H9 (cell line): ENCODE measurements around the gene ATP12A. TPM values are rescaled to one million over a fixed set of nuclear protein-coding genes. Genes with fewer than 3 reads are reported as not detected.

Experiments used
- DNase-seq: peaks from one replicate; pipeline ENCODE4 v3.0.0-alpha.2; 2017
- H2AFZ ChIP-seq: one replicate; pipeline ENCODE4 v1.6.1; 2013; ENCODE audit warnings: mild to moderate bottlenecking, low read length, control low read depth, moderate library complexity
- H2AK5ac ChIP-seq: 2 replicates; pipeline ENCODE4 v1.6.1; 2013; ENCODE audit warnings: low read length, control low read depth, mixed read lengths; ENCODE audit not compliant: insufficient read length
- H2BK120ac ChIP-seq: one replicate; pipeline ENCODE4 v1.6.1; 2013; ENCODE audit warnings: low read depth, mild to moderate bottlenecking, low read length, control low read depth, inconsistent platforms; ENCODE audit not compliant: poor library complexity, severe bottlenecking
- H2BK12ac ChIP-seq: 2 replicates; pipeline ENCODE4 v1.6.1; 2013; ENCODE audit warnings: low read length, control low read depth, mixed read lengths, low read depth; ENCODE audit not compliant: insufficient read length
- H2BK15ac ChIP-seq: 2 replicates; pipeline ENCODE4 v1.6.1; 2013; ENCODE audit warnings: low read depth, low read length, control low read depth
- H2BK20ac ChIP-seq: one replicate; pipeline ENCODE4 v1.6.1; 2013; ENCODE audit warnings: low read depth, mild to moderate bottlenecking, low read length, control low read depth, inconsistent platforms; ENCODE audit not compliant: poor library complexity, severe bottlenecking
- H2BK5ac ChIP-seq: 2 replicates; pipeline ENCODE4 v1.6.1; 2013; ENCODE audit warnings: low read length, control low read depth, mixed read lengths; ENCODE audit not compliant: insufficient read length
- H3K14ac ChIP-seq: 2 replicates; pipeline ENCODE4 v1.6.1; 2013; ENCODE audit warnings: low read length, control low read depth; ENCODE audit not compliant: insufficient read depth
- H3K18ac ChIP-seq: 2 replicates; pipeline ENCODE4 v1.6.1; 2013; ENCODE audit warnings: low read depth, mild to moderate bottlenecking, mixed read lengths, low read length, control low read depth; ENCODE audit not compliant: insufficient read length
- H3K23ac ChIP-seq: 2 replicates; pipeline ENCODE4 v1.6.1; 2013; ENCODE audit warnings: low read length, control low read depth, mixed read lengths, low read depth; ENCODE audit not compliant: insufficient read length
- H3K23me2 ChIP-seq: 2 replicates; pipeline ENCODE4 v1.6.1; 2013; ENCODE audit warnings: low read depth, mild to moderate bottlenecking, mixed read lengths, low read length, control low read depth; ENCODE audit not compliant: insufficient read length, poor library complexity, severe bottlenecking
- H3K27ac ChIP-seq: 2 replicates; pipeline ENCODE4 v1.5.1; 2013; ENCODE audit warnings: low read length, control low read depth, mixed read lengths, low read depth; ENCODE audit not compliant: insufficient read length
- H3K27me3 ChIP-seq: 2 replicates; pipeline ENCODE4 v1.6.1; 2013; ENCODE audit warnings: low read length, control low read depth, inconsistent platforms; ENCODE audit not compliant: insufficient read depth
- H3K4ac ChIP-seq: 2 replicates; pipeline ENCODE4 v1.6.1; 2013; ENCODE audit warnings: low read depth, mild to moderate bottlenecking, control low read depth, inconsistent platforms, low read length, moderate library complexity
- H3K4me1 ChIP-seq: 2 replicates; pipeline ENCODE4 v1.6.1; 2013; ENCODE audit warnings: low read length, control low read depth, inconsistent platforms; ENCODE audit not compliant: insufficient read depth
- H3K4me2 ChIP-seq: 2 replicates; pipeline ENCODE4 v1.6.1; 2013; ENCODE audit warnings: low read length, control low read depth, mixed read lengths; ENCODE audit not compliant: insufficient read length, insufficient read depth
- H3K56ac ChIP-seq: 2 replicates; pipeline ENCODE4 v1.6.1; 2013; ENCODE audit warnings: low read depth, mild to moderate bottlenecking, mixed read lengths, low read length, control low read depth; ENCODE audit not compliant: insufficient read length
- H3K79me1 ChIP-seq: 2 replicates; pipeline ENCODE4 v1.6.1; 2013; ENCODE audit warnings: low read depth, mild to moderate bottlenecking, moderate library complexity, low read length, control low read depth, inconsistent platforms; ENCODE audit not compliant: insufficient read depth, poor library complexity, severe bottlenecking
- H3K79me2 ChIP-seq: 2 replicates; pipeline ENCODE4 v1.6.1; 2013; ENCODE audit warnings: low read length, control low read depth, inconsistent platforms; ENCODE audit not compliant: insufficient read depth
- H3K9ac ChIP-seq: 2 replicates; pipeline ENCODE4 v1.6.1; 2013; ENCODE audit warnings: low read length, control low read depth, mixed read lengths; ENCODE audit not compliant: insufficient read length; ENCODE audit errors: extremely low read depth
- H3K9me3 ChIP-seq: one replicate; pipeline ENCODE4 v1.6.1; 2013; ENCODE audit warnings: low read depth, low read length, inconsistent platforms; ENCODE audit not compliant: control insufficient read depth
- H3T11ph ChIP-seq: one replicate; pipeline ENCODE4 v1.6.1; 2013; ENCODE audit warnings: mild to moderate bottlenecking, low read length, control low read depth, inconsistent platforms
- H4K20me1 ChIP-seq: one replicate; pipeline ENCODE4 v1.6.1; 2013; ENCODE audit not compliant: control insufficient read depth, insufficient read length, insufficient read depth
- H4K5ac ChIP-seq: 2 replicates; pipeline ENCODE4 v1.6.1; 2013; ENCODE audit warnings: low read depth, mild to moderate bottlenecking, mixed read lengths, low read length, control low read depth; ENCODE audit not compliant: insufficient read length
- H4K8ac ChIP-seq: replicated peaks from 2 replicates; pipeline ENCODE4 v1.6.1; 2013; ENCODE audit warnings: low read length, control low read depth, mixed read lengths, low read depth; ENCODE audit not compliant: insufficient read length
- H4K91ac ChIP-seq: 2 replicates; pipeline ENCODE4 v1.6.1; 2013; ENCODE audit warnings: low read depth, mild to moderate bottlenecking, moderate library complexity, mixed read lengths, low read length, control low read depth; ENCODE audit not compliant: insufficient read length
- H3K27ac Mint-ChIP-seq, 3 experiments: 2 replicates in 2 of 3; 3 replicates in 1 of 3; pipeline ENCODE4 v1.8.0; 2020 to 2021; ENCODE audit warnings: mixed read lengths in 3 of 3, mild to moderate bottlenecking in 1 of 3, moderate library complexity in 1 of 3
- H3K27me3 Mint-ChIP-seq: 2 replicates; pipeline ENCODE4 v1.8.0; 2021; ENCODE audit warnings: low read depth, mild to moderate bottlenecking, moderate library complexity, mixed read lengths
- H3K36me3 Mint-ChIP-seq, 3 experiments: 2 replicates in 2 of 3; 3 replicates in 1 of 3; pipeline ENCODE4 v1.8.0; 2020 to 2021; ENCODE audit warnings: low read depth in 3 of 3, mixed read lengths in 3 of 3; ENCODE audit not compliant: insufficient read depth in 1 of 3
- H3K4me1 Mint-ChIP-seq, 2 experiments: 2 replicates each; pipeline ENCODE4 v1.8.0; 2020; ENCODE audit warnings: mixed read lengths in 2 of 2
- H3K4me3 Mint-ChIP-seq, 2 experiments: 2 replicates in 1 of 2; 3 replicates in 1 of 2; pipeline ENCODE4 v1.8.0; 2020 to 2021; ENCODE audit warnings: mild to moderate bottlenecking in 2 of 2, mixed read lengths in 2 of 2, moderate library complexity in 1 of 2
- H3K9me3 Mint-ChIP-seq, 2 experiments: 2 replicates in 1 of 2; 3 replicates in 1 of 2; pipeline ENCODE4 v1.8.0; 2020; ENCODE audit warnings: mild to moderate bottlenecking in 2 of 2, mixed read lengths in 2 of 2, moderate library complexity in 1 of 2
- WGBS: extraction: QIAGEN DNeasy Blood & Tissue Kit; methylation state at CpG from one replicate; pipeline ENCODE4 v1.1.7; 2013; ENCODE audit warnings: missing lambda C conversion rate, low lambda C conversion rate, mixed read lengths; ENCODE audit not compliant: insufficient read length; ENCODE audit errors: extremely low coverage; 5-methylcytosine and 5-hydroxymethylcytosine counted together
- total RNA-seq: library from RNA; stranded (reverse); gene quantifications from 2 replicates; pipeline ENCODE4 v1.2.1, GENCODE V29; 2021
- TF ChIP-seq, protein P1 (sequence below): fragments of 200-600 bp; sonication (generic); conservative IDR thresholded peaks from 3 replicates; pipeline ENCODE4 v1.8.0; 2021; ENCODE audit warnings: antibody characterized with exemption, mild to moderate bottlenecking

ATP12A gene
- total RNA-seq, 1 experiment from 2014 or later: 0.94 TPM

DNA sequence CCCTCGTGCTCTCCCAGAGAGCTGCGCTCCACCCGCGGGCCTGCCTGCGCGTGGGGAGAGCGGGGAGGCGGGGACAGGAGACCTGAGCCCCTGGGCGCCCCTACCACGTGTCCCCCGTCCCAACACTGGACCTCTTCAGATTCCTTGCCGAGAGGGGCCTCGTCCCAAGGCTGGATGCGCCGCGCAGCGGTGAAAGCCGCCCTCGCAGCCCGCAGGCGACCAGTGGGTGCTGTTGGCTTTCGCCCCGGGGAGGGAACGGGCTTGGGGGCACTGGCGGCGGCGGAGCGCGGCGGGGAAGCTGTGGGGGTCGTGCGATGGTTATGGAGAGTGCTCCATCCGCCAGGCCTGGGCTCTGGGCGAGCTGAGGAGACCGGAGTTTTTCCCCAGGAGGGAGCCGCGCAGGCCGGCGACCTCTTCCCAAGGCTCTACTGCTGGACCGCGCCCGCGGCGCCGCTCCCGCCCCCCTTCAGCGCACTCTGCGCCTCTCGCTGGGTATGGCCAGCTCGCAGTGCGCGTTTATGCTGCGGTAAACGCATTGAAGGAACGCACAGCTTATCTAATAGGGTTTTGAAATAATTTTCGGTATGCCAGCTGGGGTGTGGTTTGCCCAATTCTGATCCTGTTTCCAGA lies 66.5 kb downstream of the ATP12A start:
- no peak overlapping the region for H3K56ac ChIP-seq

More for the DNA sequence above, 66.5 kb downstream of the ATP12A start:
- Histone ChIP-seq H2AFZ (no peak overlapping the region), H3K27me3 (peaks cover 40% of the 10 kb centered on the region; the same call in 1 of the 2 replicates), H2BK120ac (no peak overlapping the region), H3T11ph (no peak overlapping the region), H3K23me2 (peaks cover 22% of the 10 kb centered on the region), H4K20me1 (no peaks in the 10 kb centered on the region), H3K4me1 (no peaks in the 10 kb centered on the region), H3K27ac (no peak overlapping the region), H3K79me2 (no peaks in the 10 kb centered on the region), H4K5ac (no peak overlapping the region), H2AK5ac (no peak overlapping the region), H2BK15ac (no peak overlapping the region), H3K79me1 (no peaks in the 10 kb centered on the region), H4K91ac (no peak overlapping the region), H3K14ac (no peak overlapping the region), H3K4ac (no peak overlapping the region), H3K9ac (no peak overlapping the region), H3K23ac (no peak overlapping the region), H3K4me2 (peak overlapping the region; percentile 56), H4K8ac (no peak overlapping the region), H2BK20ac (no peak overlapping the region), H3K9me3 (no peaks in the 10 kb centered on the region), H2BK12ac (no peak overlapping the region), H3K18ac (no peak overlapping the region), H2BK5ac (no peak overlapping the region)
- H3K36me3 Mint-ChIP-seq: no peaks in the 10 kb centered on the region; a peak in 2 of 7 replicates
- no peaks in the 10 kb centered on the region for H3K9me3 Mint-ChIP-seq
- H3K27me3 Mint-ChIP-seq: peaks cover 85% of the 10 kb centered on the region
- peak overlapping the region; percentile 65 to 86 for H3K4me3 Mint-ChIP-seq
- DNase-seq: peak; percentile 72
- TF ChIP-seq, protein P1, sequence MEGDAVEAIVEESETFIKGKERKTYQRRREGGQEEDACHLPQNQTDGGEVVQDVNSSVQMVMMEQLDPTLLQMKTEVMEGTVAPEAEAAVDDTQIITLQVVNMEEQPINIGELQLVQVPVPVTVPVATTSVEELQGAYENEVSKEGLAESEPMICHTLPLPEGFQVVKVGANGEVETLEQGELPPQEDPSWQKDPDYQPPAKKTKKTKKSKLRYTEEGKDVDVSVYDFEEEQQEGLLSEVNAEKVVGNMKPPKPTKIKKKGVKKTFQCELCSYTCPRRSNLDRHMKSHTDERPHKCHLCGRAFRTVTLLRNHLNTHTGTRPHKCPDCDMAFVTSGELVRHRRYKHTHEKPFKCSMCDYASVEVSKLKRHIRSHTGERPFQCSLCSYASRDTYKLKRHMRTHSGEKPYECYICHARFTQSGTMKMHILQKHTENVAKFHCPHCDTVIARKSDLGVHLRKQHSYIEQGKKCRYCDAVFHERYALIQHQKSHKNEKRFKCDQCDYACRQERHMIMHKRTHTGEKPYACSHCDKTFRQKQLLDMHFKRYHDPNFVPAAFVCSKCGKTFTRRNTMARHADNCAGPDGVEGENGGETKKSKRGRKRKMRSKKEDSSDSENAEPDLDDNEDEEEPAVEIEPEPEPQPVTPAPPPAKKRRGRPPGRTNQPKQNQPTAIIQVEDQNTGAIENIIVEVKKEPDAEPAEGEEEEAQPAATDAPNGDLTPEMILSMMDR: peak; percentile 63
- H3K27ac Mint-ChIP-seq: no peak overlapping the region; a peak in 1 of 7 replicates
- no CpG with 5 or more reads among the region's 56 CpGs for WGBS
- H3K4me1 Mint-ChIP-seq: peaks cover 19 to 22% of the 10 kb centered on the region in 2 experiments
